ENCODE results near the gene RNU6-1.

- TF ChIP-seq EP300 (IDR thresholded peaks at IDR 0.05) (no peak), CTCF (IDR thresholded peaks at IDR 0.05) (no peak), POLR2A (IDR thresholded peaks at IDR 0.05) (no peak)
Measured at GRCh38 chr15:67843571-67844387, 3.9 kb upstream of the RNU6-1 start.

Measured in ovary (tissue), 3 donors.